Anterior cingulate cortex (tissue), 58 donors: ENCODE data around the gene WDR91.
"Not testable (repeated sequence)": the region's sequence is repeated elsewhere in the genome, so short reads cannot be mapped to it uniquely, and the experiment has no call there.

Experiments
- DNase-seq, 58 donors: peaks; one replicate each; lab custom pipeline; 2025; lab: John Stamatoyannopoulos, UW

The WDR91 gene

GRCh38 chr7:135181929-135182678 lies 29.2 kb downstream of the WDR91 start:
- DNase-seq = no peak

GRCh38 chr7:135181261-135181928 lies 29.9 kb downstream of the WDR91 start:
- no peak for DNase-seq

- no peak for DNase-seq
Measured at GRCh38 chr7:135180122-135180521, 31.2 kb downstream of the WDR91 start.

GRCh38 chr7:135179321-135179925 lies 31.9 kb downstream of the WDR91 start:
- no peak for DNase-seq

- no peak for DNase-seq
Measured at GRCh38 chr7:135178364-135178763, 33.0 kb downstream of the WDR91 start.

GRCh38 chr7:135177028-135177696 lies 34.2 kb downstream of the WDR91 start:
- no peak for DNase-seq

GRCh38 chr7:135175931-135176330 lies 35.4 kb downstream of the WDR91 start:
- DNase-seq = no peak

- no peak for DNase-seq
Measured at GRCh38 chr7:135174941-135175340, 36.4 kb downstream of the WDR91 start.

GRCh38 chr7:135173916-135174315 lies 37.4 kb downstream of the WDR91 start:
- DNase-seq = not testable (repeated sequence)

- peak in 28 of 58 donors; percentile 11 to 83 (median 46) for DNase-seq
Measured at GRCh38 chr7:135171581-135172291, 39.6 kb downstream of the WDR91 start.

- not testable (repeated sequence) for DNase-seq
Measured at GRCh38 chr7:135170998-135171481, 40.3 kb downstream of the WDR91 start.

- DNase-seq = peak; percentile 40 to 94 (median 88)
Measured at GRCh38 chr7:135170274-135170997, 40.9 kb downstream of the WDR91 start, which contains the start of gene CYREN. Gene CYREN (minus strand): TSS chr7:135170707. CDS start chr7:135168922, 1,785 bp downstream.

- no peak for DNase-seq
Measured at GRCh38 chr7:135169964-135170273, 41.4 kb downstream of the WDR91 start.

- DNase-seq = no peak
Measured at GRCh38 chr7:135169141-135169963, 42.0 kb downstream of the WDR91 start.

- DNase-seq = no peak
Measured at GRCh38 chr7:135168489-135169140, 42.7 kb downstream of the WDR91 start.

GRCh38 chr7:135168001-135168400 lies 43.3 kb downstream of the WDR91 start:
- DNase-seq = peak in 2 of 58 donors; percentile 18 to 54

- DNase-seq = no peak
Measured at GRCh38 chr7:135167365-135167917, 43.9 kb downstream of the WDR91 start.
